ENCODE results near the gene ANKRD50.

DNA sequence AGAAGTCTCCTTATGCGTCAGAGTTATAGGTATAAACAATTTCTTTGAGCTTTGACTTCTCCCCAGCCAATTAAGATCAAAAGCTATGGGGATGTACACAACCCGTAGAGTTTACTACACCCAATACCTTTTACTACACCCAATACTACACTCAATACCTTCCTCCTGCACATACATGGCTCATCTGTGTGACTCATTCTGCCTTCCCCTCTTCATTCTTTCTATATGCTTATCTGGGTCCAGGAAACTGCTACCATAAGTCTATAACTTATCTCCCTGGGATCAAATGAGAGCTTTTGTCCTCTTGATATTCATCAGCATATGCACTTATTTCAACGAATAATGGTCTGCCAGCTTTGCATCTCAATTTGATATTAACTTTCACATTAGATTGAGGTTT is 28.2 kb downstream of the ANKRD50 start:
- TF ChIP-seq, protein P1, sequence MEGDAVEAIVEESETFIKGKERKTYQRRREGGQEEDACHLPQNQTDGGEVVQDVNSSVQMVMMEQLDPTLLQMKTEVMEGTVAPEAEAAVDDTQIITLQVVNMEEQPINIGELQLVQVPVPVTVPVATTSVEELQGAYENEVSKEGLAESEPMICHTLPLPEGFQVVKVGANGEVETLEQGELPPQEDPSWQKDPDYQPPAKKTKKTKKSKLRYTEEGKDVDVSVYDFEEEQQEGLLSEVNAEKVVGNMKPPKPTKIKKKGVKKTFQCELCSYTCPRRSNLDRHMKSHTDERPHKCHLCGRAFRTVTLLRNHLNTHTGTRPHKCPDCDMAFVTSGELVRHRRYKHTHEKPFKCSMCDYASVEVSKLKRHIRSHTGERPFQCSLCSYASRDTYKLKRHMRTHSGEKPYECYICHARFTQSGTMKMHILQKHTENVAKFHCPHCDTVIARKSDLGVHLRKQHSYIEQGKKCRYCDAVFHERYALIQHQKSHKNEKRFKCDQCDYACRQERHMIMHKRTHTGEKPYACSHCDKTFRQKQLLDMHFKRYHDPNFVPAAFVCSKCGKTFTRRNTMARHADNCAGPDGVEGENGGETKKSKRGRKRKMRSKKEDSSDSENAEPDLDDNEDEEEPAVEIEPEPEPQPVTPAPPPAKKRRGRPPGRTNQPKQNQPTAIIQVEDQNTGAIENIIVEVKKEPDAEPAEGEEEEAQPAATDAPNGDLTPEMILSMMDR (IDR thresholded peaks at IDR 0.05; ENCODE audit: insufficient read depth, low read depth, low read length): no peak
- TF ChIP-seq EZH2 (IDR thresholded peaks at IDR 0.05; ENCODE audit: insufficient read depth, low read length): no peak
